BJ (cell line): Measurements from ENCODE around the gene METTL21C. TPM values are rescaled to one million over a fixed set of nuclear protein-coding genes. Genes with fewer than 3 reads are reported as not detected.

Experiments used
- CTCF ChIA-PET: fragments of 350-600 bp; formaldehyde crosslinking; extraction: SDS; loops from one replicate; lab custom pipeline; 2021; ENCODE audit warnings: antibody characterized with exemption, inconsistent platforms; lab: Yijun Ruan, JAX
- POLR2A ChIA-PET: fragments of 300-600 bp; sonication (Branson Sonifier 250); formaldehyde crosslinking; extraction: SDS; loops from one replicate; lab custom pipeline; 2021; ENCODE audit warnings: antibody characterized with exemption; lab: Charles Lee
- DNase-seq: peaks from one replicate; pipeline ENCODE4 v3.0.0-alpha.2; 2011; ENCODE audit warnings: low read depth
- H3K27me3 ChIP-seq: 2 replicates; pipeline ENCODE4 v1.6.0; 2011; ENCODE audit warnings: low read length; ENCODE audit not compliant: control insufficient read depth, insufficient read depth
- H3K36me3 ChIP-seq: 2 replicates; pipeline ENCODE4 v1.5.1; 2011; ENCODE audit warnings: low read length; ENCODE audit not compliant: control insufficient read depth, insufficient read depth
- H3K4me3 ChIP-seq: 2 replicates; pipeline ENCODE4 v1.5.1; 2011; ENCODE audit warnings: low read depth, mild to moderate bottlenecking, control low read depth, low read length
- polyA plus RNA-seq: library from polyadenylated mRNA; depleted of rRNA; stranded (reverse); fragments of >200 nt; gene quantifications from 2 replicates; pipeline ENCODE4 v1.2.3, GENCODE V29; 2011
- TF ChIP-seq, protein P1 (sequence below): IDR thresholded peaks from 2 replicates; pipeline ENCODE4 v1.5.1; 2011; ENCODE audit warnings: low read depth, mild to moderate bottlenecking, control low read depth, inconsistent platforms, low read length, moderate library complexity; ENCODE audit not compliant: insufficient read depth

The METTL21C gene
- polyA plus RNA-seq, 1 experiment = not detected

DNA sequence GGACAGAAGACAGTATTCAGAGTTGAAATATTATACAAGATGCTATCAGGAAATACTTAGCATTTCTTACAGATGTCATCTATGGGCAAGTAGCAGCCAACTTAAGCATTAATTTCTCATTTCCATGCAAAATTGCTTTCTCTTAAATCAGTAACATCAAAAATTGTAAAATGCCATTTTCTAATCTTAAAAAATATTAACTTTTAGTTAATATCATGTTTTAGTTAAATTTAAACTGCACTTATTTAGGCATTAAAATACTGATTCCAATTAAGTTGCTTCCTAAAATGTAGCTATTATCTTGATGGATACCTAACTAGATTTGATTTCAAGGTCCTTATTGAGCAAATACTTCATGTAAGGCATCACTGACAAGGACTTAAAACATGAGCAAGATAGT lies 27.8 kb downstream of the METTL21C start:
- TF ChIP-seq, protein P1, sequence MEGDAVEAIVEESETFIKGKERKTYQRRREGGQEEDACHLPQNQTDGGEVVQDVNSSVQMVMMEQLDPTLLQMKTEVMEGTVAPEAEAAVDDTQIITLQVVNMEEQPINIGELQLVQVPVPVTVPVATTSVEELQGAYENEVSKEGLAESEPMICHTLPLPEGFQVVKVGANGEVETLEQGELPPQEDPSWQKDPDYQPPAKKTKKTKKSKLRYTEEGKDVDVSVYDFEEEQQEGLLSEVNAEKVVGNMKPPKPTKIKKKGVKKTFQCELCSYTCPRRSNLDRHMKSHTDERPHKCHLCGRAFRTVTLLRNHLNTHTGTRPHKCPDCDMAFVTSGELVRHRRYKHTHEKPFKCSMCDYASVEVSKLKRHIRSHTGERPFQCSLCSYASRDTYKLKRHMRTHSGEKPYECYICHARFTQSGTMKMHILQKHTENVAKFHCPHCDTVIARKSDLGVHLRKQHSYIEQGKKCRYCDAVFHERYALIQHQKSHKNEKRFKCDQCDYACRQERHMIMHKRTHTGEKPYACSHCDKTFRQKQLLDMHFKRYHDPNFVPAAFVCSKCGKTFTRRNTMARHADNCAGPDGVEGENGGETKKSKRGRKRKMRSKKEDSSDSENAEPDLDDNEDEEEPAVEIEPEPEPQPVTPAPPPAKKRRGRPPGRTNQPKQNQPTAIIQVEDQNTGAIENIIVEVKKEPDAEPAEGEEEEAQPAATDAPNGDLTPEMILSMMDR = no peak
- Histone ChIP-seq H3K4me3 (no peak overlapping the region), H3K36me3 (peaks cover 4% of the 10 kb centered on the region), H3K27me3 (no peaks in the 10 kb centered on the region)
- DNase-seq = no peak
- POLR2A ChIA-PET = no interaction called here
- CTCF ChIA-PET = no interaction called here

DNA sequence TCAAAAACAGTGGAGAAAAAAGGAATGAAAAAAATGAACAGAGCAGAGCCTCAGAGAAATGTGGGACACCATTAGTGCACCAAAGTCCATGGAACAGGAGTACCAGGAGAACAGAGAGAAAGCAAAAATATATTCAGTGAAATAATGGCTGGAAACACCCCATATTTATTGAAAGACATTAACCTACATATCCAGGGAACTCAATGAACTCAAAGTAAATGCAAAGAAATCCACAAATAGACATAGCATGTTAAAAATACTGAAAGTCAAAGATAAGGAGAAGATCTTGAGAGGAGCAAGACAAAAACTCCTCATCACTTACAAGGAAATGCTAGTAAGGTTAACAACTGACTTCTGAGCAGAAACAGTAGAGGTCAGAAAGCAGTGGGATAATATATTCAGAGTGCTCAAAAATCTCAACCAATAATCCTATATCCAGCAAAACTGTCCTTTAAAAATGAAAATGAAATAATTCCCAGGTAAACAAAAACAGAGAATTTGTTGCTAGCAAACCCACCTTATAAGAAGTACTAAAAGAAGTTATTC lies 35.6 kb downstream of the METTL21C start:
- TF ChIP-seq, protein P1 = no peak
- Histone ChIP-seq H3K36me3 (peaks cover 6% of the 10 kb centered on the region), H3K4me3 (no peak overlapping the region), H3K27me3 (no peaks in the 10 kb centered on the region)
- CTCF ChIA-PET = no interaction called here
- no peak for DNase-seq
- POLR2A ChIA-PET = no interaction called here

DNA sequence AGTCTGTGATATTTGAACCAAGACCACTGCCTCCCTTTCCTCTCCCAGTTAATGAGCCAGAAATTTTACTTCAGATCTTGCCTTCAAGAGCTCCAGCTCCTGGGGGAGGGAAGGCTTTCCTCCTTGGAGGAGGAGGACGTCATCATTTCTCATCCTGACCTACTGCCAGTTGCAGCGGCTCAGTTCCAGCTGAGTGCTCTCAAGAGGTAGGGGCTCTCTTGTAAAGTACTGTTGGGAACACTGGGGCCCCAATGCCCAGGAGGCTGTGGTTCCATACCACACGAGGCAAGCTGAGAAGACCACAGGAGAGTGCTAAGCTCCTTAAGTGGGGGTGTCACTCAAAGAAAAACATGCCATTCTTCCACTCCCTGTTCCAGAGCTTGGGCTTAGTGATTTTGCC lies 36.2 kb downstream of the METTL21C start:
- H3K4me3 ChIP-seq = no peak overlapping the region
- ChIA-PET CTCF (no interaction called here), POLR2A (no interaction called here)
- H3K36me3 ChIP-seq = peaks cover 6% of the 10 kb centered on the region
- no peak for DNase-seq
- H3K27me3 ChIP-seq = no peaks in the 10 kb centered on the region
- TF ChIP-seq, protein P1 = no peak

DNA sequence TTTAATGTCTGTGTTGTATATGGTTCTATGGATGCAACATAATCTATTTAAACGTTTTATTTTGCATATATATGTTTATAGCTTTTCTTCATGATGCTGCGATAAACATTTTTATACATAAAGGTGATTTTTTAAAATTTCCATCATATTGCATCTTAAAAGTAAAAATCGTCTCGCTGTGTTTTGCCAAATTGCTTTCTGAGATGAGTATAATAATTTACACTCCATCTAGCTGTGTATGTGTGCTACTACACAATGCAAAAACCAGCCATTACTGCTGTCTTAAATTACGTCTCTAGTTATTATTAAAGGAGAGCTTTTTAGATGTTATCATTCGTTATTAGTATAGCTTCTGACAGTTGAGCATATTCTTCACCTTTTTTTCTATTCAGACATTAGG lies 37.2 kb downstream of the METTL21C start:
- ChIA-PET POLR2A (no interaction called here), CTCF (interaction anchor here (1.4 kb wide), 1 partner anchor 143 kb away, joined by 3 read pairs; no protein-coding TSS in a partner anchor)
- Histone ChIP-seq H3K4me3 (no peak overlapping the region), H3K27me3 (no peaks in the 10 kb centered on the region), H3K36me3 (peaks cover 8% of the 10 kb centered on the region)
- no peak for DNase-seq
- TF ChIP-seq, protein P1 = 0 out of 2 replicates have a peak, but pooled peaks have one; percentile 28

DNA sequence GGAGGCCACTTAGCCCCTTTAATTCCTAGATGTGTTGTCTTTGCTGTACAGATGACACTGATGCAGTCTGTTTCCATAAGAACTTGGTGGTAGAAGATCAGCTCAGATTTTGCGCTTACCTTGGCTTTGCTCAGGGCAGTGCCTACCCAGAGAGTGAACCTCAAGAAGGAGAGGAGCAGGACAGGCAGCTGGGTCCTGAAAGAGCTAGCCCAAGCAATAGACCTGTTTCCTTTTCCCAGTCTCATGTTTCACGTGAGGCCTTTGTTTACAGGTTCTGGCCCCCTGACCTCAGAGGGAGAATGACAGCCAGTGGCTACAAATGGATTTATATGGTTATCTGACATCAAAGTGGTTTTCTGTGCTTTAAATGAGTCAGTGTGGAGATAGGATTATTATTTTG lies 40.1 kb downstream of the METTL21C start:
- CTCF ChIA-PET = interaction anchor here (0.7 to 1.2 kb wide), 3 partner anchors 9 to 30 kb away, joined by 3 to 5 read pairs (median 4); no protein-coding TSS in a partner anchor
- POLR2A ChIA-PET = no interaction called here
- Histone ChIP-seq H3K27me3 (no peaks in the 10 kb centered on the region), H3K4me3 (no peak overlapping the region), H3K36me3 (peaks cover 8% of the 10 kb centered on the region)
- TF ChIP-seq, protein P1 = no peak
- no peak for DNase-seq
